SK-N-SH (cell line): Measurements from ENCODE around the gene PDK1. TPM values are rescaled to one million over a fixed set of nuclear protein-coding genes. Genes with fewer than 3 reads are reported as not detected.

Source experiments
- CTCF ChIA-PET: fragments of 300-600, 350-600 bp; formaldehyde crosslinking; extraction: SDS; loops from one replicate; lab custom pipeline; 2021; lab: Yijun Ruan, JAX
- POLR2A ChIA-PET: fragments of 350-600 bp; sonication (Branson Sonifier 250); formaldehyde crosslinking; extraction: SDS; loops from one replicate; lab custom pipeline; 2020; ENCODE audit warnings: antibody characterized with exemption, inconsistent platforms; lab: Yijun Ruan, JAX
- DNase-seq: peaks from one replicate; pipeline ENCODE4 v3.0.0; 2012
- H2AFZ ChIP-seq: fragments of 200-600 bp; sonication (generic); 2 replicates; pipeline ENCODE4 v1.8.1; 2016; ENCODE audit warnings: antibody characterized with exemption, mild to moderate bottlenecking, low read depth
- H3F3A ChIP-seq: fragments of 200-600 bp; sonication (generic); replicated peaks from 2 replicates; pipeline ENCODE3; 2016; ENCODE audit warnings: antibody characterized with exemption, mild to moderate bottlenecking; ENCODE audit not compliant: insufficient read depth
- H3K27ac ChIP-seq, 2 experiments: fragments of 200-500 bp in 1 of 2; fragments of 200-600 bp in 1 of 2; sonication (Bioruptor generic) in 1 of 2; sonication (generic), shearing (Covaris generic) in 1 of 2; 2 replicates each; pipeline versions ENCODE4 v1.5.1 to v1.6.1; 2014 to 2016; ENCODE audit warnings: low read depth in 2 of 2, inconsistent platforms in 1 of 2, low read length in 1 of 2, mild to moderate bottlenecking in 1 of 2, mixed read lengths in 1 of 2
- H3K27me3 ChIP-seq: fragments of 200-600 bp; sonication (generic), shearing (Covaris generic); 2 replicates; pipeline ENCODE4 v1.6.1; 2016; ENCODE audit warnings: mixed run types; ENCODE audit not compliant: insufficient read depth
- H3K36me3 ChIP-seq, 2 experiments: fragments of 200-500 bp in 1 of 2; fragments of 200-600 bp in 1 of 2; sonication (Bioruptor generic) in 1 of 2; sonication (generic) in 1 of 2; replicated peaks in 1 of 2; 2 replicates each; pipeline versions ENCODE3 to v1.5.1; 2014 to 2016; ENCODE audit warnings: low read length in 1 of 2, mild to moderate bottlenecking in 1 of 2; ENCODE audit not compliant: insufficient read depth in 2 of 2, control insufficient read depth in 1 of 2
- H3K4me1 ChIP-seq, 2 experiments: fragments of 200-500 bp in 1 of 2; fragments of 200-600 bp in 1 of 2; sonication (Bioruptor generic) in 1 of 2; sonication (generic), shearing (Covaris generic) in 1 of 2; 2 replicates each; pipeline versions ENCODE4 v1.5.1 to v1.6.1; 2014 to 2016; ENCODE audit warnings: low read depth in 1 of 2, low read length in 1 of 2, mixed run types in 1 of 2; ENCODE audit not compliant: insufficient read depth in 2 of 2, control insufficient read depth in 1 of 2
- H3K4me2 ChIP-seq: fragments of 200-600 bp; sonication (generic), shearing (Covaris generic); 2 replicates; pipeline ENCODE4 v1.6.1; 2017; ENCODE audit warnings: mixed run types
- H3K4me3 ChIP-seq, 2 experiments: fragments of 200-500 bp in 1 of 2; fragments of 200-600 bp in 1 of 2; sonication (Bioruptor generic) in 1 of 2; sonication (generic), shearing (Covaris generic) in 1 of 2; 2 replicates each; pipeline versions ENCODE4 v1.5.1 to v1.8.1; 2014 to 2016; ENCODE audit warnings: low read depth in 2 of 2, inconsistent platforms in 1 of 2, low read length in 1 of 2, mild to moderate bottlenecking in 1 of 2, mixed read lengths in 1 of 2, moderate library complexity in 1 of 2
- H3K79me2 ChIP-seq: fragments of 200-600 bp; sonication (generic); 2 replicates; pipeline ENCODE4 v1.8.1; 2017; ENCODE audit warnings: mild to moderate bottlenecking; ENCODE audit not compliant: insufficient read depth
- H3K9ac ChIP-seq: fragments of 200-600 bp; sonication (generic); 2 replicates; pipeline ENCODE4 v1.6.1; 2017; ENCODE audit warnings: mixed run types
- H3K9me2 ChIP-seq: fragments of 200-600 bp; sonication (generic); 2 replicates; pipeline ENCODE4 v1.6.1; 2017; ENCODE audit warnings: mixed run types
- H3K9me3 ChIP-seq: fragments of 200-600 bp; sonication (generic); 2 replicates; pipeline ENCODE4 v1.6.1; 2017; ENCODE audit warnings: mixed run types, mild to moderate bottlenecking, moderate library complexity
- H4K20me1 ChIP-seq: fragments of 200-600 bp; sonication (generic); 2 replicates; pipeline ENCODE4 v1.6.1; 2017; ENCODE audit warnings: mild to moderate bottlenecking, mixed run types; ENCODE audit not compliant: insufficient read depth
- EZH2phosphoT487 ChIP-seq: fragments of 200-600 bp; sonication (generic); IDR thresholded peaks from 2 replicates; pipeline ENCODE4 v1.6.1; 2017; ENCODE audit warnings: low read depth, mixed run types, mild to moderate bottlenecking, antibody characterized with exemption, moderate library complexity, borderline replicate concordance
- GABPA ChIP-seq: IDR thresholded peaks from 2 replicates; pipeline ENCODE4 v1.4.0; 2012; ENCODE audit warnings: low read depth, mild to moderate bottlenecking
- IRF3 ChIP-seq: fragments of 150-350 bp; IDR thresholded peaks from 2 replicates; pipeline ENCODE4 v1.6.1; 2016; ENCODE audit warnings: mild to moderate bottlenecking, low read depth, low read length
- MXI1 ChIP-seq: IDR thresholded peaks from 2 replicates; pipeline ENCODE4 v1.6.1; 2012; ENCODE audit warnings: mild to moderate bottlenecking, low read depth, low read length, improper control_type of control experiment
- WGBS: methylation state at CpG from one replicate; pipeline ENCODE4 v1.1.6; 2017; ENCODE audit warnings: low lambda C conversion rate; 5-methylcytosine and 5-hydroxymethylcytosine counted together
- polyA plus RNA-seq, 3 experiments: library from polyadenylated mRNA; depleted of rRNA; stranded (reverse); fragments of >200 nt; gene quantifications; 2 replicates each; pipeline ENCODE4 v1.2.3, GENCODE V29; 2012
- small RNA-seq, 7 experiments: library from RNA; depleted of rRNA; stranded (forward); fragments of <200 nt; gene quantifications; one replicate each; pipeline ENCODE3, GENCODE V24; 2012
- TF ChIP-seq, protein P1 (sequence below): IDR thresholded peaks from 2 replicates; pipeline ENCODE4 v1.4.0; 2012; ENCODE audit warnings: low read depth, borderline replicate concordance
- TF ChIP-seq, protein P2 (sequence below): IDR thresholded peaks from 2 replicates; pipeline ENCODE4 v1.4.0; 2012; ENCODE audit warnings: low read depth, borderline replicate concordance

PDK1 gene
- polyA plus RNA-seq, 1 of the 3 experiments (the other 2 are of a cell fraction): 5.3 TPM

DNA sequence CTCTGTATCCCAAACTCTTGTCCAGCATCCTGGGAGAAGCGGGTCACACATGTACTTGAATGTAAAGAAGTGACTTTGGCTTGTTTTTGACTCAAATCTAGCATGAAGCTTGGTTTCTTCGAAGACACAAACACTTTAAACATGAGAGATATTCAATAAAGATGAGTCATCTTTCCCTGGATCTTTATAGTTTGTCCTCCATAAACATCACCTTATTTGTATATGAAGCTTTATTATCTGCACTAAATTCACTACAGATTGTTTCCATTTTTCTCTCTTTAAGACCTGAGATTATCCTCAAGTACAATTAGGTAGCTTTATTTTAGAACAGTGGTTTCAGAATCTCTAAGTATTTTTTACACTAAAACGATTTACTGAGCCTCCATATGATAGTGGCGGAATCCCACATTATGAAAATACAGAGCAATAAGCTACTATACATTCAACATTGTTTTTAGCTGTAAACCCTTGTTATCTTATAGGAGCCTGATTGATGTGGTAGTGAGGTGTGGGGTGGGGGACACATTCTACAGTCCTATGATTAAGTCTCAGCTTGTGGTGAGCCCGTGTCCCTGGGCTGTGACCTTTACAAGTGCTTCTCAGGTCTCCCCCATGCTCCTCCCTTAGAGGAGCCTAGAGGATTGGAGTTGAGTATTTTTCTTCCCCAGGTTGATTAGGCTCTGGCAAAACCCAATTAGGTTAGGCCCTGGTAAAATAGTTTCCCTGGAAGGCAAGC is 100.1 kb downstream of the PDK1 start:
- CTCF ChIA-PET: interaction anchor here (1.4 kb wide), 1 partner anchor 54 kb away, joined by 7 read pairs; no protein-coding TSS in a partner anchor
- Histone ChIP-seq H3K4me1 (peaks cover 0 to 11% of the 10 kb centered on the region in 2 experiments; a peak in 2 of 4 replicates), H4K20me1 (no peaks in the 10 kb centered on the region), H3K4me2 (peak overlapping the region; percentile 40; the same call in 1 of the 2 replicates), H3K4me3 (no peak overlapping the region), H3K9me3 (no peaks in the 10 kb centered on the region), H3F3A (peaks cover 11% of the 10 kb centered on the region), H3K9ac (no peak overlapping the region), H3K36me3 (no peaks in the 10 kb centered on the region), H2AFZ (peak overlapping the region; percentile 64; the same call in 1 of the 2 replicates), H3K27ac (peak overlapping the region in 1 of 2 experiments; percentile 55; a peak in 2 of 4 replicates), H3K27me3 (no peaks in the 10 kb centered on the region), H3K79me2 (no peaks in the 10 kb centered on the region), H3K9me2 (no peaks in the 10 kb centered on the region)
- DNase-seq: no peak
- WGBS: 65% methylated on average over 5 of the region's 5 CpGs
- POLR2A ChIA-PET: no interaction called here
- no peak for TF ChIP-seq EZH2phosphoT487
- no peak for TF ChIP-seq IRF3
- no peak for TF ChIP-seq GABPA
- TF ChIP-seq, protein P1, sequence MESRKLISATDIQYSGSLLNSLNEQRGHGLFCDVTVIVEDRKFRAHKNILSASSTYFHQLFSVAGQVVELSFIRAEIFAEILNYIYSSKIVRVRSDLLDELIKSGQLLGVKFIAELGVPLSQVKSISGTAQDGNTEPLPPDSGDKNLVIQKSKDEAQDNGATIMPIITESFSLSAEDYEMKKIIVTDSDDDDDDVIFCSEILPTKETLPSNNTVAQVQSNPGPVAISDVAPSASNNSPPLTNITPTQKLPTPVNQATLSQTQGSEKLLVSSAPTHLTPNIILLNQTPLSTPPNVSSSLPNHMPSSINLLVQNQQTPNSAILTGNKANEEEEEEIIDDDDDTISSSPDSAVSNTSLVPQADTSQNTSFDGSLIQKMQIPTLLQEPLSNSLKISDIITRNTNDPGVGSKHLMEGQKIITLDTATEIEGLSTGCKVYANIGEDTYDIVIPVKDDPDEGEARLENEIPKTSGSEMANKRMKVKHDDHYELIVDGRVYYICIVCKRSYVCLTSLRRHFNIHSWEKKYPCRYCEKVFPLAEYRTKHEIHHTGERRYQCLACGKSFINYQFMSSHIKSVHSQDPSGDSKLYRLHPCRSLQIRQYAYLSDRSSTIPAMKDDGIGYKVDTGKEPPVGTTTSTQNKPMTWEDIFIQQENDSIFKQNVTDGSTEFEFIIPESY: no peak
- TF ChIP-seq, protein P2, sequence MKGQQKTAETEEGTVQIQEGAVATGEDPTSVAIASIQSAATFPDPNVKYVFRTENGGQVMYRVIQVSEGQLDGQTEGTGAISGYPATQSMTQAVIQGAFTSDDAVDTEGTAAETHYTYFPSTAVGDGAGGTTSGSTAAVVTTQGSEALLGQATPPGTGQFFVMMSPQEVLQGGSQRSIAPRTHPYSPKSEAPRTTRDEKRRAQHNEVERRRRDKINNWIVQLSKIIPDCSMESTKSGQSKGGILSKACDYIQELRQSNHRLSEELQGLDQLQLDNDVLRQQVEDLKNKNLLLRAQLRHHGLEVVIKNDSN: no peak
- no peak for TF ChIP-seq MXI1

Small RNA genes lying within 50 kb of the gene (small RNA-seq; reads per million reads assigned to genes)
- 0 reads per million in 7 experiments for gene RF00019

Other genes with a start within 250 kb of the PDK1 start
- gene ITGA6, start 128.5 kb upstream of the PDK1 start, polyA plus RNA-seq (2012; rRNA removed): 25.9 and 26.0 TPM in 2 replicates
- 0.30 and 1.2 TPM in 2 replicates for gene RAPGEF4, start 179.8 kb downstream of the PDK1 start, polyA plus RNA-seq (2012; rRNA removed)